ENCODE measurements around the gene HFE.
"Not testable (repeated sequence)": the region's sequence is repeated elsewhere in the genome, so short reads cannot be mapped to it uniquely, and the experiment has no call there.

Gene HFE

GRCh38 chr6:26113570-26113969, 26.3 kb downstream of the HFE start:
- DNase-seq: no peak

DNA sequence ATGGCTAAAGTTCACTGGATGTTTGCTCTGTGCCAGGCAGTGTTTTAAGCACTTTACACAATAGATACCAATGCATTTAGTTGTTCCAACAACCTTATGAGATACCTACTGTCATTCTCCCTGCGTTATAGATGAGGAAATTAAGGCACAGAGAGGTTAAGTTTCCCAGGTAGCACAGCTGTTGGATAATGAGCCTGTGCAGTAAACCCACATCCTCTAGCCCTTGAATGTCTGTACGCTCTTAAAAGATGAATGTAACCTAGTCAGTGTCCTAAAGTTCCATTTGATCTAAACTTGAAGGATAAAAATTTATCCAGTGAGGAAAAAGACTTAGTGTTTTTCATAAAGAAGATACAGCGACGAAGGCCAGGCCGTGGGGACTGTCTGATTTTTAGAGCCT, 28.0 kb downstream of the HFE start:
- DNase-seq: no peak

- no peak for DNase-seq
Measured at GRCh38 chr6:26116267-26116666, 29.0 kb downstream of the HFE start.

DNA sequence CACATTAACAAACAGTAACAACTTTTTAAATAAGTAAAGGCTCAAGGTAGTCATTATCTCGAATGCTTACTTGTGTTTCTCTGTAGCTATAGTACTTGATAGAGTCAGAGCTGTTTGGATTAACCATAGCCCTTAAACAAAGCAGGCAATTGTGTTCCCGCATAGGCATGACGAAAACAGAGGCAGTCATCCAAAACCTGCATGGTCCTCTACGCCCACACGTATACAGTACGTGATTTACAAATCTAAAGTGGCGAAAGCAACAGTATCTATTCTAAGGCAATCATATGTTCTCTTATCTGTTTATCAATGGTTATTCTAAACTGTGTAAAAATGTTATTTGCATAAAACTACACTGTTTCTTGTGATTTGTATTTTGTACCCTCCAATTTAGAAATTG, 31.8 kb downstream of the HFE start:
- no peak for DNase-seq

DNA sequence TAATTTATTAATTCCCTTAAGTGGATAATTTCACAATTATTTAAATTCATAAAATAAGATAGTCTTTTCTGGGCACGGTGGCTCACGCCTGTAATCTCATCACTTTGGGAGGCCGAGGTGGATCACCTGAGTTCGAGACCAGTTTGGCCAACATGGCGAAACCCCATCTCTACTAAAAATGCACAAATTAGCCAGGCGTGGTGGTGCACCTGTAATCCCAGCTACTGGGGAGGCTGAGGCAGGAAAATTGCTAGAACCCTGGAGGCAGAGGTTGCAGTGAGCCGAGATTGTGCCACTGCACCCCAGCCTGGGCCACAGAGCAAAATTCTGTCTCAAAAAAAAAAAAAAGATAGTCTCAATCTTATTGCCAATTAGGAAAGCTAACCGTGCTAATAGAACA, 32.9 kb downstream of the HFE start:
- not testable (repeated sequence) for DNase-seq

DNA sequence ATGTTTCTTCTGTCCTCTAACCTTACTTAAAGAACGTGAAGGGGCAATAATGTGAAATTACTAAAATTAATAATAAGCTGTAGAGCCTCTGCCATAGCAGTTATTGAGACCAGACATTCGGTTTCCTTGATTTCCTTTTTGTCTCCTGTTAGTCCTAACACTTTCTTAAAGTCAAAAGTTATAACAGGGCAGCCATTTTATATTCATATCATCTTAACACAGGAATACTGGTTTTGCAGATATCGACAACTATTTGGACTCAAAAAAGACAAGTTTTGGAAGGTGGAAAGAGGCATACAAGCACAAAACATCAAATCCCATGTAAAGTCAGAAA, 33.5 kb downstream of the HFE start:
- DNase-seq: no peak

- no peak for DNase-seq
Measured at GRCh38 chr6:26121141-26122004, 34.1 kb downstream of the HFE start.

- no peak for DNase-seq
Measured at GRCh38 chr6:26122005-26122388, 34.8 kb downstream of the HFE start.

DNA sequence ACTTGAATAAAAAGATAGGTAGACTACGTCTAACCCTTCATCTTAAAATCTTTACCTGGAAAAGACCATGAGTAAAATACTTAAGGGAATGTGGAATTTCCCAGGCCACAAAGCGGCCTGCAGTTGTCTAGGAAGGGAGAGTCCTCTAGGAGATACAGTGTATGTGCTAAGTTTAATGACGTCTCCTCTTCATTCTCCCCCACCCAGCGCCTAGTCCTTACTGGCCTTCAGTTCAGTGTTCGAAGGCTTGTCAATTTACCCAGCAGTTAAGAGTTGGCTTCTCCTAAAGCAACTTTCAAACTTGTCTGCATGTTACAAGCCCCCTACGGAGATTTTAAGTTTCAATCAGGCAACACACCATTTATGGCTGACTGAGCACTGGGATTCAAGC, 35.2 kb downstream of the HFE start:
- DNase-seq: no peak

DNA sequence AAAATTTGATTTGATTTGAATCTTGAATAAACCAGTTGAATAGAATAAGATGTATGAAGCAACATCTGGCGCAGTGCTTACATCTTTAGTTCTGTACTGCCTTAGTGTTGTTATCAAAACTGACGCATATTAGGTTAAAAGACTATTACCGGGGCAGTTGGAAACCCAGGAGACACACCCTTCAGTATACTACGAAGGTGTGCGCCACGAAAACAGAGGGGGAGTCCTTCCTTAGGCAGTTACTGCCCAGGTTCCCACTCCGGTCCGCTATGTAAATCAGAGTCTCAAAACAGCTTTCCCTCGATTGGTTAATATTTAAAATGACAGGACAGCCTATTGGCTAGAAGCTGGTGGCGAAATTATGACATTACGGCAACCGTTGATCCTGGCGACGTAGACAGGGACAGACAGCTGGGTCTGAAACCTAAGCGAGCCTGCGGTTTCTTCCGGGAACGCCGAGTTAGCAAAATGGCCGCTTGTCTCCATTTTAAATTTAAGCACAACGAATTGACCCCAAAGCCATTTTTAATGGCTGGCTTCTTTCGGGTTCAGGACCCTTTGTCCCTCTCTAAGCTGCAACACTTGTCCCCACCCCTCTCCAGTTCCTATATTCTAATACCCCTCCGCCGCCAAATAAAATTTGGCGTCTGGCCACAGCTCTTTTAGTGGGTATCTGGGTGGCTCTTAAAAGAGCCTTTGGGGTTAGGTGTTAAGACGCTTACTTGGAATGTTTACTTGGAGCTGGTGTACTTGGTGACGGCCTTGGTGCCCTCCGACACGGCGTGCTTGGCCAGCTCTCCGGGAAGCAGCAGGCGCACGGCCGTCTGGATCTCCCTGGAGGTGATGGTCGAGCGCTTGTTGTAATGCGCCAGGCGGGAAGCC, 35.8 kb downstream of the HFE start:
- DNase-seq: peak; percentile 98 to 99

- no peak for DNase-seq
Measured at GRCh38 chr6:26123675-26123946, 36.4 kb downstream of the HFE start.

DNA sequence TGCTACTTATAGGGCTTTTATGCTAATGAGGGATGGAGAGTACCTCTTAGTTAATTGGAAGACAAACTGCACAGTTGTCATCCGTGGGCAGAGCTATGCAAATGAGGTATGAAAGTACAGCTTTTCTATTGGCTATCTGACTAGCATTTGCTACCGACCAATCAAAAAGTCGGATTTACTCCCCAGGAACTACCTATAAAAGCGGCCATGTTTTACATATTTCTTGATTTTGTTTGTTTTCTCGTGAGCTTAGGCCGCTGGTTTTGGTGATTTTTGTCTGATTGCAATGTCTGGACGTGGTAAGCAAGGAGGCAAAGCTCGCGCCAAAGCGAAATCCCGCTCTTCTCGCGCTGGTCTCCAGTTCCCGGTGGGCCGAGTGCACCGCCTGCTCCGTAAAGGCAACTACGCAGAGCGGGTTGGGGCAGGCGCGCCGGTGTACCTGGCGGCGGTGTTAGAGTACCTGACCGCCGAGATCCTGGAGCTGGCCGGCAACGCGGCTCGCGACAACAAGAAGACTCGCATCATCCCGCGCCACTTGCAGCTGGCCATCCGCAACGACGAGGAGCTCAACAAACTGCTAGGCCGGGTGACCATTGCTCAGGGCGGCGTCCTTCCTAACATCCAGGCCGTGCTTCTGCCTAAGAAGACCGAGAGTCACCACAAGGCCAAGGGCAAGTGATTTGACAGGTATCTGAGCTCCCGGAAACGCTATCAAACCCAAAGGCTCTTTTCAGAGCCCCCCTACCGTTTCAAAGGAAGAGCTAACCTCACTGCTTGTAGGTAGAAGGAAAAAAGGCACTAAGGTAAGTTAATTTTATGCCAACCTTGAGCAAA, 36.9 kb downstream of the HFE start:
- peak; percentile 100 for DNase-seq

- peak; percentile 41 to 58 for DNase-seq
Measured at GRCh38 chr6:26124781-26125685, 37.8 kb downstream of the HFE start.

GRCh38 chr6:26126394-26127235, 39.4 kb downstream of the HFE start:
- DNase-seq: no peak

- no peak for DNase-seq
Measured at GRCh38 chr6:26128013-26128771, 41.0 kb downstream of the HFE start.

- DNase-seq: no peak
Measured at GRCh38 chr6:26129656-26130055, 42.4 kb downstream of the HFE start.

DNA sequence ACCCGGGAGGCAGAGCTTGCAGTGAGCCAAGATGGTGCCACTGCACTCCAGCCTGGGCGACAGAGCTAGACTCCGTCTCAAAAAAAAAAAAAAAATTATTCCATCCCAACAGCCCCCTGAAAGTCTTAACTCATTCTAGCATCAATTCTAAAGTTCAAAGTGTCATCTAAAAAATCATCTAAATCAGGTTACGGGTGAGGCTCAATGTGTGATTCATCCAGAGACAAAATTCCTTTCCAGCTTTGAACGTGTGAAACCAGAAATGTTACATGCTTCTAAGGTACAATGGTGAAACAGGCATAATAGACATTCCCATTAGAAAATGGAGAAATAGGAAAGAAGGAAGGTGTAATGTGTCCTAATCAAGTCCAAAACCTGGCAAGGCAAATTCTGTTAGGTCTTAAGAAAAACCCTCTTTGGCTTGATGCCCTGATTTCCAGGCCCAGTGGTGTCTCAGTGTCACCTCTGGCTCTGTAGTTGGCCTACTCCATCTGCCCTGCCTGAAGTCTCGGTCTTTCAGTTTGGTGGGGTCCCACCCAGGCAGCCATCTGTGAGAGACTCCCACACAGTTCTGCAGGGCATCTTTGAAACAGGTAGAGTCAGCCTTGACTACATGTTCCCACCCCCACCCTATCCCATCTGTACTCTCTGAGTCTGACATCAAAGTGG, 43.5 kb downstream of the HFE start:
- no peak for DNase-seq

GRCh38 chr6:26131618-26132017, 44.4 kb downstream of the HFE start:
- DNase-seq: no peak

GRCh38 chr6:26133730-26134129, 46.5 kb downstream of the HFE start:
- no peak for DNase-seq

DNA sequence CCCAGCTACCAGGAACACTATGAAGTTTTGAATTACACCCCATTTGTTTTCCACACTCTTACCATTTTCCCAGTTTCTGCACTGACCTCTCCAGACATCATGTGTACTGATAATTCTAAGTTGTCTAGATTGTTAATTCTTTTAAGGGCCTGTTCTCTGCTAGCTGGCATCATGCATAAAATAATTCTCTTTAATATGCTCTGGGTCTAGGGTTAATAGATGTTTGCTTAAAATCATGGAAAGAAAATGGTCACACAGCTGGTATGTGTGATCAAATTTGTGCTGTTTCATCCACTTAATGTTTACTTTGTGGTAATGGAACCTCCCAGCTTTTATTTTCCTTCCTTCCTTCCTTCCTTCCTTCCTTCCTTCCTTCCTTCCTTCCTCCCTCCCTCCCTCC, 49.1 kb downstream of the HFE start:
- no peak for DNase-seq
